SU-DHL-6 (cell line): ENCODE results near the gene RNASE9.

Experiments
- H2AFZ ChIP-seq: fragments of 200-600 bp; sonication (generic); 2 replicates; pipeline ENCODE4 v1.6.1; 2014; ENCODE audit warnings: low read depth, mild to moderate bottlenecking, moderate library complexity, mixed read lengths, antibody characterized with exemption, low read length; ENCODE audit not compliant: severe bottlenecking
- H3F3A ChIP-seq: fragments of 200-600 bp; shearing (Covaris generic); 2 replicates; pipeline ENCODE4 v1.6.0; 2016; ENCODE audit warnings: antibody characterized with exemption, mild to moderate bottlenecking; ENCODE audit not compliant: insufficient read depth
- H3K27ac ChIP-seq: fragments of 200-600 bp; sonication (generic); 2 replicates; pipeline ENCODE4 v1.5.1; 2016; ENCODE audit warnings: low read depth, mild to moderate bottlenecking, low read length, moderate library complexity, mixed read lengths
- H3K27me3 ChIP-seq: fragments of 200-600 bp; sonication (generic), shearing (Covaris generic); 2 replicates; pipeline ENCODE4 v1.6.0; 2014; ENCODE audit warnings: mild to moderate bottlenecking, low read length
- H3K36me3 ChIP-seq: fragments of 200-600 bp; sonication (generic); 2 replicates; pipeline ENCODE4 v1.6.1; 2014; ENCODE audit warnings: mild to moderate bottlenecking, low read length, mixed read lengths
- H3K4me2 ChIP-seq: fragments of 300-600, 200-600 bp; shearing (Covaris generic), sonication (generic); 2 replicates; pipeline ENCODE4 v1.6.0; 2014; ENCODE audit warnings: low read length, low read depth, mild to moderate bottlenecking; ENCODE audit not compliant: poor library complexity, severe bottlenecking
- H3K4me3 ChIP-seq: fragments of 200-600 bp; sonication (generic); 2 replicates; pipeline ENCODE4 v1.5.1; 2014; ENCODE audit warnings: antibody characterized with exemption, low read length, mild to moderate bottlenecking, mixed read lengths; ENCODE audit not compliant: insufficient read depth, poor library complexity, severe bottlenecking
- H3K79me2 ChIP-seq: fragments of 200-600 bp; sonication (generic); 2 replicates; pipeline ENCODE4 v1.6.1; 2014; ENCODE audit warnings: mild to moderate bottlenecking, low read length, moderate library complexity; ENCODE audit not compliant: insufficient read depth
- H3K9ac ChIP-seq: fragments of 200-600 bp; sonication (generic); 2 replicates; pipeline ENCODE4 v1.7.0; 2014; ENCODE audit warnings: mild to moderate bottlenecking, low read length
- H3K9me2 ChIP-seq: fragments of 200-600 bp; sonication (generic); replicated peaks from 2 replicates; pipeline ENCODE4 v1.6.1; 2014; ENCODE audit warnings: low read length; ENCODE audit not compliant: insufficient read depth
- H3K9me3 ChIP-seq: fragments of 200-600 bp; sonication (generic); 2 replicates; pipeline ENCODE4 v1.6.1; 2014; ENCODE audit warnings: low read length, mixed read lengths; ENCODE audit not compliant: insufficient read depth
- H4K20me1 ChIP-seq: fragments of 200-600 bp; sonication (generic); 2 replicates; pipeline ENCODE4 v1.6.1; 2014; ENCODE audit warnings: low read depth, mild to moderate bottlenecking, antibody characterized with exemption, low read length, moderate library complexity, mixed read lengths
- EZH2phosphoT487 ChIP-seq: fragments of 200-600 bp; sonication (generic), shearing (Covaris generic); conservative IDR thresholded peaks from 2 replicates; pipeline ENCODE4 v1.6.1; 2018; ENCODE audit warnings: mild to moderate bottlenecking, antibody characterized with exemption, low read length, moderate library complexity, mixed read lengths
- TF ChIP-seq, protein P1 (sequence below): fragments of 200-600 bp; sonication (generic); IDR thresholded peaks from one replicate; pipeline ENCODE4 v1.5.1; 2017; ENCODE audit warnings: antibody characterized with exemption, mild to moderate bottlenecking, low read length, moderate library complexity; ENCODE audit not compliant: insufficient read depth, poor library complexity, severe bottlenecking

Gene RNASE9

GRCh38 chr14:20559461-20559904, 1.4 kb downstream of the RNASE9 start:
- Histone ChIP-seq H3K27me3 (no peaks in the 10 kb centered on the region), H2AFZ (no peak overlapping the region), H3K4me2 (no peak overlapping the region), H4K20me1 (no peaks in the 10 kb centered on the region), H3K27ac (no peak overlapping the region), H3K9me2 (no peaks in the 10 kb centered on the region), H3F3A (no peaks in the 10 kb centered on the region), H3K9ac (no peak overlapping the region), H3K9me3 (no peaks in the 10 kb centered on the region), H3K79me2 (no peaks in the 10 kb centered on the region), H3K36me3 (no peaks in the 10 kb centered on the region), H3K4me3 (no peak overlapping the region)
- TF ChIP-seq, protein P1, sequence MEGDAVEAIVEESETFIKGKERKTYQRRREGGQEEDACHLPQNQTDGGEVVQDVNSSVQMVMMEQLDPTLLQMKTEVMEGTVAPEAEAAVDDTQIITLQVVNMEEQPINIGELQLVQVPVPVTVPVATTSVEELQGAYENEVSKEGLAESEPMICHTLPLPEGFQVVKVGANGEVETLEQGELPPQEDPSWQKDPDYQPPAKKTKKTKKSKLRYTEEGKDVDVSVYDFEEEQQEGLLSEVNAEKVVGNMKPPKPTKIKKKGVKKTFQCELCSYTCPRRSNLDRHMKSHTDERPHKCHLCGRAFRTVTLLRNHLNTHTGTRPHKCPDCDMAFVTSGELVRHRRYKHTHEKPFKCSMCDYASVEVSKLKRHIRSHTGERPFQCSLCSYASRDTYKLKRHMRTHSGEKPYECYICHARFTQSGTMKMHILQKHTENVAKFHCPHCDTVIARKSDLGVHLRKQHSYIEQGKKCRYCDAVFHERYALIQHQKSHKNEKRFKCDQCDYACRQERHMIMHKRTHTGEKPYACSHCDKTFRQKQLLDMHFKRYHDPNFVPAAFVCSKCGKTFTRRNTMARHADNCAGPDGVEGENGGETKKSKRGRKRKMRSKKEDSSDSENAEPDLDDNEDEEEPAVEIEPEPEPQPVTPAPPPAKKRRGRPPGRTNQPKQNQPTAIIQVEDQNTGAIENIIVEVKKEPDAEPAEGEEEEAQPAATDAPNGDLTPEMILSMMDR, result no peak
- TF ChIP-seq EZH2phosphoT487, result no peak

DNA sequence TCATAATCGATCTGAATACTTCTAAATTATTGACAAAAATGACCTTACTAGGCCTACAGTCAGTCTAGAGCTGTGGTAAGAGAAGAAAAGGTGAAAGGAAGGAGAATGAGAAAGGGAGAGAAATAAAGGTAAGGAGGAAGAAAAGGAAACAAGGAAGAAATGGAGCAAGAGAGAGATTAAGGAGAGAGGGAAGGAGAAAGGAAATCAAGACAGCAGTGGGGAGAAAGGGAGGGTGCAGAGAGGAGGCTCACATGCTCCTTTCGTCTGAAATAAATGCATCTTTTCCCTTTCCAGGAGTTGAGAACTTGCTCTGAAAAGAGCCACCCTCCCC, 3.7 kb downstream of the RNASE9 start:
- no peaks in the 10 kb centered on the region for H3F3A ChIP-seq
- TF ChIP-seq, protein P1, result no peak
- TF ChIP-seq EZH2phosphoT487, result no peak

DNA sequence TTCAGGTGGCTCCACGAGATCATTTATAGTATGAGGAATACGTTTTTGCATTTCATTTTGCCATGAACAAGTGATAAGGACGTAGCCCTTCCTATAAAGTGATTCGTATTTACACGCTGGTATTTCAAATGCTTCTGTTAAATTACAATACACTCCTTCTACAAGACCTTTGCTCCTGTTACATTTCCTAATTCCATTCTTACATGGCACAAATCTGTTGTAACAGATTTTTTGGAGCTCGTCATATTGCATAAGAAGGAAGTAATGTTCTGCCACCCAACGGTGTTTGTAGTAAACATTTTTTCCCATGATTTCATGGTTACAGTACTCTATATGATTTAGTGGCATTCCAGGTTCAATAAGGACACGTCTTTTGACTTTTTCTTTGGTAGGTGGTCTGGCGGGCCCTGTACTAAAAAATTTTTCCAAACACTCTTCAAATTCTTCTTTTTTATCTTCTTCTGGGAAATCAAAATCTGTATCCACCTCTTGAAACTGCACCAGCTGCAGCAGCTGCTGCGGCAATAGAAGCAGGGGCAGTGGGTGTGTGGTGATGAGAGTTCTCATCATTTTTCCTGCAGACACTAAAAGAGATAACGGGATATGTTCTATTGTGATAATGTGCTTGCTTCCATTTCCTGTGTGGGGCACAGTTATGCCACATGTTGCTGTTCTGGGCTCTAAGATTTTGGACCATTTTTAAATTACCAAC, 4.2 kb downstream of the RNASE9 start:
- H3K27me3 ChIP-seq, result no peaks in the 10 kb centered on the region

More for the DNA sequence above, 3.7 kb downstream of the RNASE9 start:
- Histone ChIP-seq H3K4me3 (no peak overlapping the region), H3K4me2 (no peak overlapping the region), H3K27ac (no peak overlapping the region), H3K79me2 (no peaks in the 10 kb centered on the region), H3K9me2 (no peaks in the 10 kb centered on the region), H3K9me3 (no peaks in the 10 kb centered on the region), H3K9ac (no peak overlapping the region), H4K20me1 (no peaks in the 10 kb centered on the region), H2AFZ (no peak overlapping the region), H3K27me3 (no peaks in the 10 kb centered on the region), H3K36me3 (no peaks in the 10 kb centered on the region)

More for the DNA sequence above, 4.2 kb downstream of the RNASE9 start:
- Histone ChIP-seq H3F3A (no peaks in the 10 kb centered on the region), H3K27ac (no peak overlapping the region), H3K4me3 (no peak overlapping the region), H2AFZ (no peak overlapping the region), H4K20me1 (no peaks in the 10 kb centered on the region), H3K9me3 (no peaks in the 10 kb centered on the region), H3K4me2 (no peak overlapping the region), H3K9ac (no peak overlapping the region), H3K79me2 (no peaks in the 10 kb centered on the region), H3K36me3 (no peaks in the 10 kb centered on the region), H3K9me2 (no peaks in the 10 kb centered on the region)
- TF ChIP-seq, protein P1, result no peak
- TF ChIP-seq EZH2phosphoT487, result no peak
